Measurements from ENCODE around the gene NIM1K.
"Not testable (repeated sequence)": the region's sequence is repeated elsewhere in the genome, so short reads cannot be mapped to it uniquely, and the experiment has no call there.

NIM1K gene

DNA sequence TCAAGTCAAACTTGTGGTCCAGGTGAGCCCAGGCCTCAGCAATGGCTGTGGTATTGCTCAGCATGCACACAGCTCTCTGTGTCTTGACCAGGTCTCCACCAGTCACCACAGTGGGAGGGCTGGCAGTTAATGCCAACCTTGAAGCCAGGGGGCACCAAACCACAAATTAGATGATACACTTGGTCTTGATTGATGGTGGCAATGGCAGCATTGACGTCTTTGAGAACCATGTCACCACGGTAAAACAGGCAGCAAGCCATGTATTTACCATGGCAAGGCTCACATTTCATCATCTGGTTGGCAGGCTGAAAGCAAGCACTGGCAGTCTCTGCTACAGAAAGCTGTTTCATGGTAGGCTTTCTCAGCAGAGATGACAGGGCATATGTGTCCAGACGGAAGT, 40.0 kb downstream of the NIM1K start:
- DNase-seq, result no peak

GRCh38 chr5:43232943-43233833, 41.2 kb downstream of the NIM1K start:
- DNase-seq, result no peak

DNA sequence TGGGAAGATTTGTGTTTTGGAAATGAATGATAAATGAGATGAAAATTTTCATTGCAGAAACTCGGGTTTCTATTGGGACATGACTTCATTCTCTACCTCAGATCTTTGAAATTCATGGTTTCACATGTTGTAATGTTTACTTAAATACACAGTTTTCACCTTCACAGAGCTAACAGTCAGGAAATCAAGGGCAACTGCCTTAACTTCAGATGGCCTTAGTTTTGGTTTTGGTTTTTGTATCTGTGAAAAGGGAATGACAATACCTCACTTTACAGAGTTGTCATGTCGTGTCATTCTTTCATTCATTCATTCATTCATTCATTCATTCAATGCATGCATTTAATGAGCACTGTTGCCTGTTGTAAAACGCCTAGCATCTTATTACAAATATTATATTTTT, 41.9 kb downstream of the NIM1K start:
- DNase-seq, result no peak

DNA sequence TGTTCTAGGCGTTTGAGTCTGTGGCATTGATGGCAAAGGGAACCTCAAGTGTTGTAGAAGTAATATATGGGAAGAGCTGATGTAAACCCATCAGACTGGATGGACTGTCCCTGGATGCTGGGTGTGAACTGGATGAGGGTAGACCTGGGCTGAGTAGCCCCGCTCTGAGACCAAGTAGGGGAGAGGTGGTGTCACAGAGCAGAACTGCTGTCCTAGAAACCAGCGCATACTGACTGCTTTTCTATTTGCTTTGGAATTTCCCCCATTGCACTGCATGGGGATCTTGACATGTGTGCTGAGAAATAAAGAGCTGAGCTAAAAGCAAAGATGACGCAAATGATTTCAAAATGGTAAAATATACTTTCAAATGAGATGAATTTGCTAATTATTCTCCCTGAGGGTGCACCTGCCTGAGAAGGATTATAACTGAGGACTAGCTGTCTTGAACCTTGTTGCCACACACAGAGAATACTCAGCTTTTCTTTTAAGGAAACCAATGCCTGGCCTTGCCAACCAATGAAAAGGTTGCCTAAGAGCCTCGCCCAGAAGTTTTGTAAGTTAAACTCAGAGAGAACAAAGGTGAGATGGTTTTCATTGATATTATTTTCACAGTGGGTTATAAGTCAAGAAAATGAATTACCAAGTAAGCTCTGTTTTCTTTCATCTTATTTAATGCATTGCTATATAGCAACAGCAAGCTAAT, 44.8 kb downstream of the NIM1K start:
- DNase-seq, result no peak

GRCh38 chr5:43242196-43242595, 50.2 kb downstream of the NIM1K start:
- DNase-seq, result no peak

- no peak for DNase-seq
Measured at GRCh38 chr5:43243270-43243669, 51.2 kb downstream of the NIM1K start.

- DNase-seq, result no peak
Measured at GRCh38 chr5:43244823-43245565, 53.0 kb downstream of the NIM1K start.

DNA sequence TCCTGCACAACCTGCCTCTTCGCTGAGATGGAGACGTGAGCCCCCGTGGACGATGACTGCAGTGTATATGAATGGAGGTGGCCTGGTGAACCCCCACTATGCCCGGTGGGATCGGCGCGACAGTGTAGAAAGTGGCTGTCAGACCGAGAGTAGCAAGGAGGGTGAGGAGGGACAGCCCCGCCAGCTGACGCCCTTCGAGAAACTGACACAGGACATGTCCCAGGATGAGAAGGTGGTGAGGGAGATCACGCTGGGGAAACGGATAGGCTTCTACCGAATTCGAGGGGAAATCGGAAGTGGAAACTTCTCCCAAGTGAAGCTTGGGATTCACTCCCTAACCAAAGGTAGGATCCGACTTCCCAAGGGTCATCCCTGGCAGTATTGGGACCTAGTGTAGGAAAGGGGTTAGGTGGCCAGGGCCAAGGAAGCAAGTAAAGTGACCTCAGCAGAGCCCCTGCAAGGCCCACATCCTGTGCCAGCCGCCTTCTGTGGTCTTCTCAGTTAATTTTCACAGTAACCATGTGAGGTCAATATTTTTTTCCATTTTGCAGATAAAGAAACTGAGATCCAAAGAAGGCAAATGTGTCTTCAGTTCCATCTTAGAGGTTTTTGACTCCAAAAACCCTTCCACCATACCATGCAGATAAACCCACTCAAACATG, 53.8 kb downstream of the NIM1K start:
- no peak for DNase-seq

GRCh38 chr5:43251754-43252153, 59.7 kb downstream of the NIM1K start:
- no peak for DNase-seq

GRCh38 chr5:43255704-43256103, 63.7 kb downstream of the NIM1K start:
- no peak for DNase-seq

- no peak for DNase-seq
Measured at GRCh38 chr5:43256261-43256966, 64.4 kb downstream of the NIM1K start.

DNA sequence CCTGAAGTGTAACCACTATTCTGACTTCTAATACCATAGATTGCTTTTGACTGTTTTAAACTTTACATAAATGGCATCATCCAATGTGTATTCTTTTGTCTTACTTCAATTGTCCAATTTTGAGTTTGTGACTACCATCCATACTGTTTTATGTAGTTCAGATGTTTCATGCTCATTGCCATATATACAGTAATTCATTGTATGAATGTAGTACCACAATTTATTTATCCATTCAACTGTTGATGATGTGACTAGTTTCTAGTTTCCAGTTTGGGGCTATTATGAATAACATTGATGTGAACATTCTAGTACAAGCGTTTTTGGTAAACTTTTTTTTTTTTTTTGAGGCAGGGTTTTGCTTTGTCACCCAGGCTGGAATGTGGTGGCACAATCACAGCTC, 66.1 kb downstream of the NIM1K start:
- DNase-seq, result no peak

- DNase-seq, result not testable (repeated sequence)
Measured at GRCh38 chr5:43262269-43262668, 70.2 kb downstream of the NIM1K start.

DNA sequence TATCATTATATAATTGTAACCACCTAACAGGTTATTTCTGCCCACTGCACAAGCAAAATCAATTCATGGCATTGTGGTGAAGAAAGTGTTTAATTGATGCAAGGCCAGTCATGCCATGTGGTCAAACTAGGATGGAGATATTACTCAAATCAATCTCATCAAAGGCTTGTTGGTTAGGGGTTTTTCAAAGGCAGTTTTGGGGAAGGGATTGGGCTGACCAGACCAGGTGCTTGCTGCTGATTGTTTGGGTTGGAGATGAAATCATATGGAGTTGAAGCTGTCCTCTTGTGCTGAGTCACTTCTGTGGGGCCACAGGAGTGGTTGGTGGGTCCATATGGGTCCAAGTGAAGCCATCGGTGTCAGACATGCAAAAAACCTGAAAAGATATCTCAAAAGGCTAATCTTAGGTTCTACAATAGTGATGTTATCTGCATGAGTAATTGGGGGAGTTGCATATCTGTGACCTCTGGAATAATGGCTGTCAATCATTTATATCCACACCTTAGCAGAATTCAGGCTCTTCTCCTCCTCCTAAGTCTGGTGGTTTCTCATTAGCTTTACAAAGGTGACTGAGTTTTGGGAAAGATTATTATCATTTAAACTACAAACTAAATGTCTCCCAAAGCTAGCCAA, 76.3 kb downstream of the NIM1K start:
- DNase-seq, result no peak

- DNase-seq, result no peak
Measured at GRCh38 chr5:43270645-43271044, 78.6 kb downstream of the NIM1K start.

DNA sequence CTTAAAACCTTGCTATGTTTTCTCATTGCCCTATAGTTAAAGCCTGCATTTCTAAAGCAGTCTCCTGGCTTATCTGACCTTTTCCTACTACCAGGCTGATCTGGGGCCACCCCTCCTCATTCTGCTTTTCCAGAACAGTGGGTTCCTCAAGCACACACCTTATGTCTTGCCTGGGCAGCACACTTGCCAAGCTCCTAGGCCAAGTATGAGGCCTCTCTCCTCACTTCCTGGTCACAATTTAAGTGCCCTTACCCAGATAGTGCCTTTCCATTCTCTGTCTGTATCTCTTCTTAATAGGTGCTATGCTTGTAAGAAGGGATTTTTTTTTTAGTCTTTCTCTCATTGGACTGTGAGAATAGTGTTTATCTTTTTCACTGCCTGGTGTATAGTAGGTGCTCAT, 81.5 kb downstream of the NIM1K start:
- no peak for DNase-seq

GRCh38 chr5:43274435-43275114, 82.5 kb downstream of the NIM1K start:
- no peak for DNase-seq

DNA sequence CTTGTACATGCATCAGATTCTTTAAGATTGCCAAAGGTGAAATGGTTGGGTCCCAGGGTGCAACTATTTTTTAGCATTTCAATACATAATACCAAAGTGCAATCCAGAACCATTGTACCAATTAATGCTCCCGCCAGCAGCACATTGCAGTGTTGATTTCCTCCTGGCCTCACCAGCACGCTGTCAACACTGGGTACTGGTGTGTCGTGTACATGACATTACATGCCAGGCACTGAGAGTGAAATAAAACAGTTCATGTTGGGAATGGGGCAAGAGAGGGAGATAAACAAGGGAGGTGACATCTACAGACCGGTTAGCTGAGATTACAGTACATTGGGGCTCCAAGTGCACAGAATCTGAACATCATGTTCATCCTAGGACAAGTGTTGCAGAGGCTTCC, 83.4 kb downstream of the NIM1K start:
- DNase-seq, result no peak

- DNase-seq, result no peak
Measured at GRCh38 chr5:43279548-43280274, 87.7 kb downstream of the NIM1K start.

Data from activated gamma-delta T cell (primary cell).